HepG2 (cell line): ENCODE measurements around the gene LSM10. TPM values are rescaled to one million over a fixed set of nuclear protein-coding genes. Genes with fewer than 3 reads are reported as not detected.

Source experiments
- FOXC1 ChIP-seq: sonication (generic); formaldehyde crosslinking; IDR thresholded peaks from 2 replicates; pipeline ENCODE4 v1.8.0; 2022; ENCODE audit warnings: mild to moderate bottlenecking, missing genetic modification reagents, borderline replicate concordance
- IRF1 ChIP-seq: sonication (generic); formaldehyde crosslinking; IDR thresholded peaks from 2 replicates; pipeline ENCODE4 v1.4.0; 2020; ENCODE audit warnings: low read depth, mild to moderate bottlenecking, missing genetic modification reagents
- NRL ChIP-seq: sonication (generic); formaldehyde crosslinking; IDR thresholded peaks from 2 replicates; pipeline ENCODE4 v1.5.0; 2020; ENCODE audit warnings: missing genetic modification reagents, mild to moderate bottlenecking, moderate library complexity, borderline replicate concordance
- SIX1 ChIP-seq: sonication (generic); formaldehyde crosslinking; IDR thresholded peaks from 2 replicates; pipeline ENCODE4 v1.4.0; 2020; ENCODE audit warnings: missing genetic modification reagents, borderline replicate concordance
- SKI ChIP-seq: fragments of 450-650 bp; IDR thresholded peaks from one replicate; pipeline ENCODE4 v1.6.1; 2018; ENCODE audit warnings: mild to moderate bottlenecking; ENCODE audit not compliant: partially characterized antibody
- ZHX2 ChIP-seq, 2 experiments: sonication (generic) in 1 of 2; formaldehyde crosslinking in 1 of 2; IDR thresholded peaks; 2 replicates each; pipeline versions ENCODE4 v1.6.1 to v1.9.0; 2014 to 2022; ENCODE audit warnings: antibody characterized with exemption in 1 of 2, borderline replicate concordance in 1 of 2, inconsistent platforms in 1 of 2, low read depth in 1 of 2, missing genetic modification reagents in 1 of 2
- ZNF30 ChIP-seq: sonication (generic); formaldehyde crosslinking; IDR thresholded peaks from 2 replicates; pipeline ENCODE4 v1.5.0; 2020; ENCODE audit warnings: mild to moderate bottlenecking, missing genetic modification reagents
- ZSCAN21 ChIP-seq: sonication (generic); formaldehyde crosslinking; IDR thresholded peaks from 2 replicates; pipeline ENCODE4 v1.8.0; 2022; ENCODE audit warnings: mild to moderate bottlenecking, missing genetic modification reagents, moderate library complexity, borderline replicate concordance
- polyA plus RNA-seq, 8 experiments: library from polyadenylated mRNA; depleted of rRNA in 3 of 8; stranded (reverse) in 7 of 8; unstranded in 1 of 8; fragments of >200 nt; fragmentation: Illumina TruSeq in 4 of 8; extraction: Trizol in 4 of 8; gene quantifications; 2 replicates each; pipeline versions ENCODE4 v1.2.1 to v1.2.3, GENCODE V29; 2011 to 2016; ENCODE audit warnings: low read depth in 4 of 8, missing spikeins in 1 of 8, mixed read lengths in 1 of 8; ENCODE audit not compliant: insufficient read depth in 1 of 8
- total RNA-seq, 5 experiments: library from RNA; depleted of rRNA; stranded (reverse); fragments of >200 nt; fragmentation: Illumina TruSeq; extraction: Trizol; gene quantifications; 2 replicates each; pipeline ENCODE4 v1.2.3, GENCODE V29; 2016; ENCODE audit warnings: low read depth in 1 of 5
- TF ChIP-seq, protein P1 (sequence below), 2 experiments: sonication (generic) in 1 of 2; formaldehyde crosslinking in 1 of 2; IDR thresholded peaks; 2 replicates each; pipeline versions ENCODE4 v1.4.0 to v1.6.1; 2016 to 2020; ENCODE audit warnings: borderline replicate concordance in 1 of 2, low read depth in 1 of 2, mild to moderate bottlenecking in 1 of 2, missing genetic modification reagents in 1 of 2
- TF ChIP-seq, protein P2 (sequence below): sonication (generic); formaldehyde crosslinking; IDR thresholded peaks from 2 replicates; pipeline ENCODE4 v1.4.0; 2020; ENCODE audit warnings: mild to moderate bottlenecking, missing genetic modification reagents
- TF ChIP-seq, protein P3 (sequence below): sonication (generic); formaldehyde crosslinking; IDR thresholded peaks from 2 replicates; pipeline ENCODE4 v1.4.0; 2020; ENCODE audit warnings: mild to moderate bottlenecking, missing genetic modification reagents

LSM10 gene
- total and polyA plus RNA-seq, 2 of the 13 experiments (the other 11 are each of a cell fraction or from before 2014, with no cell fraction given) = 14.0 to 52.0 TPM

DNA sequence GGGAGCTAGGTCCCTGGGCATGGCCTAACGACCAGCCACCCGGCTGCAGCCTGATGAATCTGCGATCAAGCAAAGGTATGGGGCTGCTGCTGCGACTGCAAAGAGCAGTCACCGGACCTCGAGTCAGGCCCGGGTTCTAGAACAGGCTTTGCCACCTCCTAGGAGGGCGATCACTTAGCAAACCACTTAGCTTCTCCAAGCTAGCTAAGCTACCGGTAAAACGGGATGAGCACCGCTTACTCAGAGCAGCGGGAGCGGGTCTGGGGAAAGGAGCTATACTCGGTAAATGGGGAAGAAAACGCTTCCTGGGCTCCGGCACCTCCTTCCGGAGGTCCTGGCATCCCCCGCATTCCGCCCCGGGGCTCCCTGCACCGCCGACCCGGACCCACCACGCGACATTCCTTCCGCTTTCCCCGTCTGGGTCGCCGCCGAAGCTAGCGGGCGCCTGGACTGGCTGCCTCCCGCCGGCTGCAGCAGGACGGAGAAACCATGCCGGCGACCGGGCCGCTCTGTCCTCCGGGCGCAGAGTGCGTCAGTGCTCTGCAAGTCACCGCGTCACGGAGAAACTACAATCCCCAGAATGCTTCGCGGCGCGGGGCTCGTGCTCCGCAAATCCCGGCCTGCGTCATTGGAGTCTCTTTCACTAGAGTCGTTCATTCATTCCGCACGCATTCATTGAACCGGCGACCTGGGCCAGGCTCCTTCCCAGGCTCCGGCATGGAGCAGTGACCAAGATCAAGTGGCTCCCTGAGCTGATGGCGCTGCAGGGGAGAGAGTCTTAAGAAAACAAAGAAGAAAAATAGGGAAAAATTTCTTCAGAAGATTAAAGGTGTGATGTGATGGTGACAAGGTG, at the start of gene LSM10 (continued):
- TF ChIP-seq ZHX2 (IDR thresholded peaks at IDR 0.05; ENCODE audit: low read depth) (no peak; the same call in 1 of the 2 replicates), ZHX2 (CRISPR knock-in tag; IDR thresholded peaks at IDR 0.05; ENCODE audit: borderline replicate concordance) (peak; percentile 50; the same call in 1 of the 2 replicates), ZSCAN21 (CRISPR knock-in tag) (peak; percentile 82; the same call in 1 of the 2 replicates), IRF1 (CRISPR knock-in tag) (no peak), NRL (peak; percentile 80), ZNF30 (CRISPR knock-in tag) (0 out of 2 replicates have a peak, but pooled peaks have one; percentile 81), FOXC1 (CRISPR knock-in tag) (peak; percentile 54; the same call in 1 of the 2 replicates), SKI (no peak), SIX1 (CRISPR knock-in tag) (no peak)
- TF ChIP-seq, protein P1, sequence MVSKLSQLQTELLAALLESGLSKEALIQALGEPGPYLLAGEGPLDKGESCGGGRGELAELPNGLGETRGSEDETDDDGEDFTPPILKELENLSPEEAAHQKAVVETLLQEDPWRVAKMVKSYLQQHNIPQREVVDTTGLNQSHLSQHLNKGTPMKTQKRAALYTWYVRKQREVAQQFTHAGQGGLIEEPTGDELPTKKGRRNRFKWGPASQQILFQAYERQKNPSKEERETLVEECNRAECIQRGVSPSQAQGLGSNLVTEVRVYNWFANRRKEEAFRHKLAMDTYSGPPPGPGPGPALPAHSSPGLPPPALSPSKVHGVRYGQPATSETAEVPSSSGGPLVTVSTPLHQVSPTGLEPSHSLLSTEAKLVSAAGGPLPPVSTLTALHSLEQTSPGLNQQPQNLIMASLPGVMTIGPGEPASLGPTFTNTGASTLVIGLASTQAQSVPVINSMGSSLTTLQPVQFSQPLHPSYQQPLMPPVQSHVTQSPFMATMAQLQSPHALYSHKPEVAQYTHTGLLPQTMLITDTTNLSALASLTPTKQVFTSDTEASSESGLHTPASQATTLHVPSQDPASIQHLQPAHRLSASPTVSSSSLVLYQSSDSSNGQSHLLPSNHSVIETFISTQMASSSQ (IDR thresholded peaks at IDR 0.05; ENCODE audit: low read depth) = no peak
- TF ChIP-seq, protein P1 (CRISPR knock-in tag; IDR thresholded peaks at IDR 0.05; ENCODE audit: borderline replicate concordance) = no peak
- TF ChIP-seq, protein P2, sequence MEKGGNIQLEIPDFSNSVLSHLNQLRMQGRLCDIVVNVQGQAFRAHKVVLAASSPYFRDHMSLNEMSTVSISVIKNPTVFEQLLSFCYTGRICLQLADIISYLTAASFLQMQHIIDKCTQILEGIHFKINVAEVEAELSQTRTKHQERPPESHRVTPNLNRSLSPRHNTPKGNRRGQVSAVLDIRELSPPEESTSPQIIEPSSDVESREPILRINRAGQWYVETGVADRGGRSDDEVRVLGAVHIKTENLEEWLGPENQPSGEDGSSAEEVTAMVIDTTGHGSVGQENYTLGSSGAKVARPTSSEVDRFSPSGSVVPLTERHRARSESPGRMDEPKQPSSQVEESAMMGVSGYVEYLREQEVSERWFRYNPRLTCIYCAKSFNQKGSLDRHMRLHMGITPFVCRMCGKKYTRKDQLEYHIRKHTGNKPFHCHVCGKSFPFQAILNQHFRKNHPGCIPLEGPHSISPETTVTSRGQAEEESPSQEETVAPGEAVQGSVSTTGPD = no peak
- TF ChIP-seq, protein P3, sequence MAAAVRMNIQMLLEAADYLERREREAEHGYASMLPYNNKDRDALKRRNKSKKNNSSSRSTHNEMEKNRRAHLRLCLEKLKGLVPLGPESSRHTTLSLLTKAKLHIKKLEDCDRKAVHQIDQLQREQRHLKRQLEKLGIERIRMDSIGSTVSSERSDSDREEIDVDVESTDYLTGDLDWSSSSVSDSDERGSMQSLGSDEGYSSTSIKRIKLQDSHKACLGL (CRISPR knock-in tag) = peak; percentile 75; the same call in 1 of the 2 replicates
